ENCODE data around the gene CMTM1. TPM values are rescaled to one million over a fixed set of nuclear protein-coding genes. Genes with fewer than 3 reads are reported as not detected.

CMTM1 gene
- total and polyA plus RNA-seq, 4 donors = 1.7 to 7.3 (median 2.6) TPM; not detected in 1

DNA sequence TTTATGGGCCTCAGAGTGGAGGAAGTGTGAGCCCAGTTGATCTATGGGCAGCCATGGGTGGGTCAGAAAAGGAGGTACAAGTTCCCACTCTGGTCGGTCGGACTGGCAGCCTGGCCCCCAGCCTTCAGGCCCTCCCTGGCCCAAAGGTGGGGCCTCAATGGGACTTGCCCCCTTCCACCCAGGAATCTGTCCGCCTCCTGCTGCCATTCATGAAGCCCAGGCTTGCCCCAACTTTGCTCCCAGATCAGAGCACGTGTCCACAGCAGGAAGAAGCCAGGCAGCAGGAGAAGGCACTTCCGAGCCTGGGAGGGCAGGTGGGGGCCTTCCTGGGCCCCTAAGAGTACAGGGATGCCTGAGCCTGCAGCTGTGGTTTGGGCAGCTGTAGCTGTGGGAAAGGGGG is 35.2 kb downstream of the CMTM1 start:
- Histone ChIP-seq H3K9me3 (ENCODE audit: control insufficient read depth, low read length) (no peaks in the 10 kb centered on the region), H3K27me3 (ENCODE audit: control insufficient read depth in 1 of 2, insufficient read depth in 2 of 2, low read length in 1 of 2) (no peaks in the 10 kb centered on the region), H3K27ac (ENCODE audit: low read depth in 1 of 2, low read length in 2 of 2) (no peak overlapping the region), H3K36me3 (ENCODE audit: control insufficient read depth in 1 of 2, insufficient read depth in 2 of 2, low read length in 1 of 2) (no peaks in the 10 kb centered on the region), H3K4me3 (ENCODE audit: low read length in 2 of 2) (no peak overlapping the region), H3K4me1 (ENCODE audit: control insufficient read depth in 1 of 2, insufficient read depth in 2 of 2, low read length in 2 of 2) (no peaks in the 10 kb centered on the region)
- no peak for ATAC-seq (ENCODE audit: low FRiP score)
- WGBS, 2 donors = 95 to 96% methylated on average over 5 of the region's 5 CpGs
- no peak for DNase-seq
- intact Hi-C loops (cut with DNase I) = loop anchor here (5.0 kb wide), 3 partner anchors 119 to 194 kb away; no protein-coding TSS in a partner anchor

DNA sequence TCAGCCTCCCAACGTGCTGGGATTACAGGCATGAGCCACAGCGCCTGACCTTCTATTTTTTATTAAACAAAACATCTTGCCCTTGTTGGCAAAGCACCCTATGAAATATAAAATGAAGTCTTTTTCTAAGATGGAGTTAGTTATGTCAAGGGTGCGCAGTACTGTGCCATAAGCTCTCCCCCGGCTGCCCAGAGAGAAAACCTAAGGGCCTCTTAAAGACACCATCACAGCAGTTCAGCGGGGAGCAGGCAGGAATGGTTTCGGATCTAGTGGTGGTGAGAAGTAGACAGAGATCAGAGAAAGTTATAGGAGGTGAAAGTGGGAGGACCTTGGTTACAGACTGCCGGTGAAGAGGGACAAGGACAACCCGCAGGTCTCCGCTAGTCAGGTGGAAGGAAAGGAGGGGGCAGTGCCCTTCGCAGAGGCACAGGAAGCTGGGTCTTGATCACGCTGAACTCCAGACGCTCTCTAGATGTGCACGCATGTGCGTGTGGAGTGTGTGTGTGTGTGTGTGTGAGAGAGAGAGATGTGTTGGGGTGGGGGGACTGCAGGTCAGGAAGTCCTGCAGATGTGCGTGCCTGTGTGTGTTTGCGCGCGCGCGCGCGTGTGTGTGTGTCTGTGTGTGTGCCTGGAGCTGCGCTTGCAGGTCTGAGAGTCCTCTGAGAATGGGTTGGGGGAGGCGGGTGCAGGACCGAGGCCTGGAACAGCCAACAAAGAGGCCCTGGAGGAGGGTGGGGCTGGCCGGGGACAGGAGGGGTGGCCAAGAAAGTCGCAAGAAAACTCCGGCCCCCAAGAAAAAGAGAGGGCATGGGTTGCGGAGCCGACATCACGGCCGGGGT is 37.5 kb downstream of the CMTM1 start:
- no peaks in the 10 kb centered on the region for H3K36me3 ChIP-seq (ENCODE audit: control insufficient read depth in 1 of 2, insufficient read depth in 2 of 2, low read length in 1 of 2)
- H3K27ac ChIP-seq (ENCODE audit: low read depth in 1 of 2, low read length in 2 of 2) = peak overlapping the region in 1 of 2 donors; percentile 20
- H3K9me3 ChIP-seq (ENCODE audit: control insufficient read depth, low read length) = no peaks in the 10 kb centered on the region
- no peaks in the 10 kb centered on the region for H3K27me3 ChIP-seq (ENCODE audit: control insufficient read depth in 1 of 2, insufficient read depth in 2 of 2, low read length in 1 of 2)
- H3K4me3 ChIP-seq (ENCODE audit: low read length in 2 of 2) = peak overlapping the region; percentile 69 to 75
- peak; percentile 81 to 85 for DNase-seq
- WGBS, 2 donors = 5 to 6% methylated on average over 31 to 32 of the region's 32 CpGs
- H3K4me1 ChIP-seq (ENCODE audit: control insufficient read depth in 1 of 2, insufficient read depth in 2 of 2, low read length in 2 of 2) = no peaks in the 10 kb centered on the region
- intact Hi-C loops (cut with DNase I) = loop anchor here (1.0 to 5.0 kb wide), 4 partner anchors 51 to 196 kb away; partner anchors contain the start of gene CKLF (in 1 of the 2)
- ATAC-seq (ENCODE audit: low FRiP score) = peak; percentile 37

DNA sequence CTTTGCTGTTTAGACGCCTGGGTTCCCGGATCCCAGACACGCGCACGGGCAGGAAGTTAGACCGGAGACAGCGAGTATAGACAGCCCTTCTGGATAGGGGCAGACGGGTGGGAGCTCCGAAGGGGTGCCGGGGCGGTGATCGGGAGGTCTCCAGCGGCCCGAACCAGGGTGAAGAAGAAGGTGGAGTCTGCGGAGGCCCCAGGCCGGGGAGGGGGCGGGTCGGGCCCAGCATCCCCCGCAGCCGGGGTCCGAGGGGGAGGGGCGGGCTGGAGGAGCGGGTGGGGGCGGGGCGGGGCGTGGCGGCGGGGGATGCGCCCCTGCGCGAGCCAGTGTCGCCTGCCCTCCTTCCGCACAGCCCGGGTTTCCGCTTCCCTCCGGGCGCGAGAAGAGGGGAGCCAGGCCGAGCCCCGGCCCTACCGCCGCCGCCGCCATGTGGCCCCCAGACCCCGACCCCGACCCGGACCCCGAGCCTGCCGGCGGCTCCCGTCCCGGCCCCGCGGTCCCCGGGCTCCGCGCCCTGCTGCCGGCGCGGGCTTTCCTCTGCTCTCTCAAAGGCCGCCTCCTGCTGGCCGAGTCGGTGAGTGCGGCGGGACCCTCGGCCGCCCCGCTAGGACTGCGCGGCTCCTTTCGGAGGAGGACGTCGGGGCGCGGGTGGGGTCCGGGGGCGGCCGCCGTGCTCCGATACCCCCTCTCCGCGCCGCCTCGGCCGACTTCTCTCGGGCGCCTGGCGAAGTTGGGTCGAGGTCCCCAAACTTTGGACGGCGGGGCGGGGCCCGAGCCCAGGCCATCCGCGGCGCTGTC is 38.3 kb downstream of the CMTM1 start, which contains the start of gene CMTM3:
TSS of gene CMTM3 (plus strand) at position 329 of the 801 bp plus-strand sequence. CDS start at position 431, 102 bp downstream.
- no peaks in the 10 kb centered on the region for H3K4me1 ChIP-seq (ENCODE audit: control insufficient read depth in 1 of 2, insufficient read depth in 2 of 2, low read length in 2 of 2)
- H3K36me3 ChIP-seq (ENCODE audit: control insufficient read depth in 1 of 2, insufficient read depth in 2 of 2, low read length in 1 of 2) = no peaks in the 10 kb centered on the region
- H3K27ac ChIP-seq (ENCODE audit: low read depth in 1 of 2, low read length in 2 of 2) = peak within 1 kb of the TSS; percentile 62 to 70
- H3K27me3 ChIP-seq (ENCODE audit: control insufficient read depth in 1 of 2, insufficient read depth in 2 of 2, low read length in 1 of 2) = no peaks in the 10 kb centered on the region
- no peaks in the 10 kb centered on the region for H3K9me3 ChIP-seq (ENCODE audit: control insufficient read depth, low read length)
- H3K4me3 ChIP-seq (ENCODE audit: low read length in 2 of 2) = peak within 1 kb of the TSS; percentile 69 to 75
- ATAC-seq (ENCODE audit: low FRiP score) (peak; percentile 80), DNase-seq (peak; percentile 77 to 91)
- 1% methylated on average over 63 to 96 of the region's 96 CpGs for WGBS, 2 donors
- intact Hi-C loops (cut with DNase I) = loop anchor here (1.0 to 5.0 kb wide), 6 partner anchors 52 to 263 kb away; partner anchors contain the start of genes CKLF (in 1 of the 2) and DYNC1LI2 (in 1 of the 2)

GRCh38 chr16:66605177-66605978 is 39.1 kb downstream of the CMTM1 start:
- Histone ChIP-seq H3K4me3 (ENCODE audit: low read length in 2 of 2) (peak overlapping the region; percentile 69 to 75), H3K9me3 (ENCODE audit: control insufficient read depth, low read length) (no peaks in the 10 kb centered on the region), H3K27me3 (ENCODE audit: control insufficient read depth in 1 of 2, insufficient read depth in 2 of 2, low read length in 1 of 2) (no peaks in the 10 kb centered on the region), H3K27ac (ENCODE audit: low read depth in 1 of 2, low read length in 2 of 2) (peak overlapping the region; percentile 62 to 70), H3K36me3 (ENCODE audit: control insufficient read depth in 1 of 2, insufficient read depth in 2 of 2, low read length in 1 of 2) (no peaks in the 10 kb centered on the region), H3K4me1 (ENCODE audit: control insufficient read depth in 1 of 2, insufficient read depth in 2 of 2, low read length in 2 of 2) (no peaks in the 10 kb centered on the region)
- DNase-seq = peak; percentile 81 to 88
- 6% methylated on average over 49 to 61 of the region's 61 CpGs for WGBS, 2 donors
- intact Hi-C loops (cut with DNase I) = loop anchor here (5.0 kb wide), 3 partner anchors 147 to 262 kb away; partner anchors contain the start of gene DYNC1LI2 (in 1 of the 2)
- peak; percentile 55 for ATAC-seq (ENCODE audit: low FRiP score)

- Histone ChIP-seq H3K36me3 (ENCODE audit: control insufficient read depth in 1 of 2, insufficient read depth in 2 of 2, low read length in 1 of 2) (no peaks in the 10 kb centered on the region), H3K27me3 (ENCODE audit: control insufficient read depth in 1 of 2, insufficient read depth in 2 of 2, low read length in 1 of 2) (no peaks in the 10 kb centered on the region), H3K27ac (ENCODE audit: low read depth in 1 of 2, low read length in 2 of 2) (peak overlapping the region; percentile 62 to 70), H3K4me1 (ENCODE audit: control insufficient read depth in 1 of 2, insufficient read depth in 2 of 2, low read length in 2 of 2) (no peaks in the 10 kb centered on the region), H3K9me3 (ENCODE audit: control insufficient read depth, low read length) (no peaks in the 10 kb centered on the region), H3K4me3 (ENCODE audit: low read length in 2 of 2) (no peak overlapping the region)
- intact Hi-C loops (cut with DNase I) = loop anchor here (5.0 kb wide), 3 partner anchors 146 to 261 kb away; partner anchors contain the start of gene DYNC1LI2 (in 1 of the 2)
- 73 to 75% methylated on average over 10 of the region's 10 CpGs for WGBS, 2 donors
- ATAC-seq (ENCODE audit: low FRiP score) (no peak), DNase-seq (no peak)
These were observed 39.9 kb downstream of the CMTM1 start for GRCh38 chr16:66605979-66606751.

DNA sequence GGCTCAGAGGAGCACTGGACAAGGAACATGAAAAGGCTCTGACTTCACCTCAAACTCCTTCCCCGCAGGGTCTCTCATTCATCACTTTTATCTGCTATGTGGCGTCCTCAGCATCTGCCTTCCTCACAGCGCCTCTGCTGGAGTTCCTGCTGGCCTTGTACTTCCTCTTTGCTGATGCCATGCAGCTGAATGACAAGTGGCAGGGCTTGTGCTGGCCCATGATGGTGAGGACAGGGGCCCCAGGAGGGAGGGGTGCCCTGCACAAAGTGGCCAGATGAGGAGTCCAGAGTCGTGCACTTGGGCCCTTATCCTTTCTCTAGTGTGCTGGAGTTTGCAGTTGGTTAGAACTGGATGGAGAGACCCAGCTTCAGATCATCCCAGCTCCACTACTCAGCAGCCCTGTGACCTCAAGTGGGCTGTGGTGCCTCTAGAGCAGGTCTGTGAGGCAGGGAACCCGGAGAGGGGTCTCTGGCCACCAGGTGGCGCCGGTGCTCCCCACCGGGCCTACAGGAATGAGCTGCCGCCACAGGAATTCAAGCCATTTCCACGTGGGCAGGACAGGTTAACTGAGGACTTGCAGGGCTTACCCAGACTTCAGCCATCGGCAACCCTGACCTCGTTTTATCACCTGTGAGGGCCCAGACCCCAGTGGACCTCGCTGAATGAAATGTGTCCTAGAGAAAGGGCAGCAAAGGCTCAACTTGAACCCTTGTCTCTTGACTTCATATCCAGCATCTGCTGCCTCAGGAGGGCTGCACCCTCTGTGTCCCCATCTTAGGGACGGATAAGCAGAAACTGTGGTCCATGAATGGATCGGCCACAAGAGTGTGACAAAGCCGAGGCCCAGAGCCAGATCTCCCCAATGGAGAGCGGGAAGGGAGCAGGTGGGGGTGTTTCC is 42.3 kb downstream of the CMTM1 start:
- Histone ChIP-seq H3K36me3 (ENCODE audit: control insufficient read depth in 1 of 2, insufficient read depth in 2 of 2, low read length in 1 of 2) (no peaks in the 10 kb centered on the region), H3K4me1 (ENCODE audit: control insufficient read depth in 1 of 2, insufficient read depth in 2 of 2, low read length in 2 of 2) (no peaks in the 10 kb centered on the region), H3K4me3 (ENCODE audit: low read length in 2 of 2) (no peak overlapping the region), H3K9me3 (ENCODE audit: control insufficient read depth, low read length) (no peaks in the 10 kb centered on the region), H3K27ac (ENCODE audit: low read depth in 1 of 2, low read length in 2 of 2) (no peak overlapping the region), H3K27me3 (ENCODE audit: control insufficient read depth in 1 of 2, insufficient read depth in 2 of 2, low read length in 1 of 2) (no peaks in the 10 kb centered on the region)
- 27 to 30% methylated on average over 17 of the region's 17 CpGs for WGBS, 2 donors
- DNase-seq (peak; percentile 90 to 96), ATAC-seq (ENCODE audit: low FRiP score) (peak; percentile 69)
- intact Hi-C loops (cut with DNase I) = loop anchor here (2.0 to 5.0 kb wide), 5 partner anchors 40 to 259 kb away; partner anchors contain the start of gene DYNC1LI2 (in 1 of the 2)

DNA sequence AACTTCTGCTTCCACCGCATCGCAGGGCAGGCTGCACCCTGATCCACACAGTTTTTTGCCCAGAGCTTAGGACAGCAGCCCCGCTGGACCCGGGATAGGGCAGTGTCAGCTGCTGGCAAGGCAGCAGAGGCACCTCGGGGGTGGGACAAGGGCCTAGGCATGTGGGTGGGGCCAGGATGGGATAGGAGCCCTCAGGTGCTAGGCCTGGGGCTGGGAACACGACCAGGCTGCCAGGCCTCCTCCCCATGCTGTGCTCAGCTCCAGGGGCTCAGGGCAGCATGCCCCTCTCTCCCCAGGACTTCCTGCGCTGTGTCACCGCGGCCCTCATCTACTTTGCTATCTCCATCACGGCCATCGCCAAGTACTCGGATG is 42.9 kb downstream of the CMTM1 start:
- H3K27me3 ChIP-seq (ENCODE audit: control insufficient read depth in 1 of 2, insufficient read depth in 2 of 2, low read length in 1 of 2) = no peaks in the 10 kb centered on the region
- no peaks in the 10 kb centered on the region for H3K9me3 ChIP-seq (ENCODE audit: control insufficient read depth, low read length)
- intact Hi-C loops (cut with DNase I) = loop anchor here (2.0 to 5.0 kb wide), 5 partner anchors 40 to 258 kb away; partner anchors contain the start of gene DYNC1LI2 (in 1 of the 2)
- WGBS, 2 donors = 81 to 84% methylated on average over 12 of the region's 12 CpGs
- no peaks in the 10 kb centered on the region for H3K36me3 ChIP-seq (ENCODE audit: control insufficient read depth in 1 of 2, insufficient read depth in 2 of 2, low read length in 1 of 2)
- no peak overlapping the region for H3K27ac ChIP-seq (ENCODE audit: low read depth in 1 of 2, low read length in 2 of 2)
- DNase-seq = no peak
- H3K4me3 ChIP-seq (ENCODE audit: low read length in 2 of 2) = no peak overlapping the region
- ATAC-seq (ENCODE audit: low FRiP score) = no peak
- no peaks in the 10 kb centered on the region for H3K4me1 ChIP-seq (ENCODE audit: control insufficient read depth in 1 of 2, insufficient read depth in 2 of 2, low read length in 2 of 2)
